Endothelial cell of umbilical vein (primary cell): Measurements from ENCODE around the gene FOXJ3. TPM values are rescaled to one million over a fixed set of nuclear protein-coding genes. Genes with fewer than 3 reads are reported as not detected.

Experiments
- BruUV-seq: library from RNA; stranded (reverse); fragments of 400-500 nt; replicated peaks from 2 replicates; lab custom pipeline; 2021; lab: Mats Ljungman, UMichigan
- CTCF ChIA-PET: fragments of 300-600, 350-600 bp; sonication (Branson Sonifier 250); formaldehyde crosslinking; loops from one replicate; lab custom pipeline; 2021; ENCODE audit warnings: antibody characterized with exemption, inconsistent platforms; lab: Charles Lee
- POLR2A ChIA-PET: fragments of 300-600, 350-600 bp; sonication (Branson Sonifier 250); formaldehyde crosslinking; loops from one replicate; lab custom pipeline; 2021; ENCODE audit warnings: antibody characterized with exemption, inconsistent platforms; lab: Charles Lee
- DNase-seq: peaks from one replicate; pipeline ENCODE4 v3.0.0-alpha.2; 2011; ENCODE audit warnings: low read depth, low spot score
- FAIRE-seq: peaks from 2 replicates; lab custom pipeline; 2011; peaks lifted over from hg19 to GRCh38; lab: Jason Lieb, UNC
- H2AFZ ChIP-seq: 2 replicates; pipeline ENCODE4 v1.6.0; 2012; ENCODE audit warnings: low read depth, low read length, control low read depth, inconsistent platforms
- H3K27ac ChIP-seq: 2 replicates; pipeline ENCODE4 v1.5.1; 2011; ENCODE audit warnings: low read depth, mild to moderate bottlenecking, control low read depth, low read length, moderate library complexity; ENCODE audit not compliant: insufficient read depth
- H3K27me3 ChIP-seq, 2 experiments: 2 replicates each; pipeline versions ENCODE4 v1.6.0 to v1.6.1; 2011; ENCODE audit warnings: low read length in 2 of 2, mixed read lengths in 1 of 2; ENCODE audit not compliant: control insufficient read depth in 2 of 2, insufficient read depth in 2 of 2
- H3K36me3 ChIP-seq, 2 experiments: 2 replicates in 1 of 2; 3 replicates in 1 of 2; pipeline ENCODE4 v1.5.1; 2011; ENCODE audit warnings: low read length in 2 of 2, mild to moderate bottlenecking in 1 of 2, moderate library complexity in 1 of 2; ENCODE audit not compliant: control insufficient read depth in 2 of 2, insufficient read depth in 2 of 2; ENCODE audit errors: extremely low read depth in 1 of 2
- H3K4me1 ChIP-seq: 3 replicates; pipeline ENCODE4 v1.5.1; 2011; ENCODE audit warnings: mild to moderate bottlenecking, low read length; ENCODE audit not compliant: control insufficient read depth, insufficient read depth; ENCODE audit errors: extremely low read depth
- H3K4me2 ChIP-seq: 2 replicates; pipeline ENCODE4 v1.6.1; 2011; ENCODE audit warnings: low read length, control low read depth, mixed read lengths; ENCODE audit not compliant: insufficient read depth
- H3K4me3 ChIP-seq, 3 experiments: fragments of 200-600 bp in 1 of 3; sonication (generic), shearing (Covaris generic) in 1 of 3; replicated peaks in 1 of 3; 2 replicates each; pipeline ENCODE4 v1.5.1; 2011 to 2016; ENCODE audit warnings: control low read depth in 3 of 3, low read length in 3 of 3, mild to moderate bottlenecking in 2 of 3, inconsistent platforms in 1 of 3, low read depth in 1 of 3, moderate library complexity in 1 of 3; ENCODE audit not compliant: insufficient read depth in 1 of 3
- H3K79me2 ChIP-seq: 2 replicates; pipeline ENCODE4 v1.6.0; 2012; ENCODE audit warnings: low read length, inconsistent platforms; ENCODE audit not compliant: control insufficient read depth, insufficient read depth
- H3K9ac ChIP-seq: replicated peaks from 2 replicates; pipeline ENCODE3; 2011; ENCODE audit warnings: low read length, control low read depth; ENCODE audit not compliant: insufficient read depth; ENCODE audit errors: extremely low read depth
- H3K9me1 ChIP-seq: replicated peaks from 3 replicates; pipeline ENCODE4 v1.6.0; 2011; ENCODE audit warnings: mild to moderate bottlenecking, low read length; ENCODE audit not compliant: control insufficient read depth, insufficient read depth; ENCODE audit errors: extremely low read depth
- H3K9me3 ChIP-seq: replicated peaks from 2 replicates; pipeline ENCODE4 v1.5.1; 2012; ENCODE audit warnings: low read length, inconsistent platforms; ENCODE audit not compliant: control insufficient read depth, insufficient read depth
- H4K20me1 ChIP-seq: replicated peaks from 2 replicates; pipeline ENCODE3; 2011; ENCODE audit warnings: mild to moderate bottlenecking, low read length; ENCODE audit not compliant: control insufficient read depth, insufficient read depth; ENCODE audit errors: extremely low read depth
- EZH2 ChIP-seq: IDR thresholded peaks from 2 replicates; pipeline ENCODE4 v1.6.1; 2012; ENCODE audit warnings: borderline replicate concordance, low read depth, mild to moderate bottlenecking, moderate library complexity, low read length, inconsistent platforms; ENCODE audit not compliant: severe bottlenecking
- FOS ChIP-seq: IDR thresholded peaks from 2 replicates; pipeline ENCODE4 v1.6.1; 2011; ENCODE audit warnings: mild to moderate bottlenecking, low read length, moderate library complexity, borderline replicate concordance; ENCODE audit not compliant: insufficient read depth
- JUN ChIP-seq: IDR thresholded peaks from 2 replicates; pipeline ENCODE4 v1.6.1; 2011; ENCODE audit warnings: borderline replicate concordance, low read depth; ENCODE audit not compliant: insufficient read length, insufficient read depth
- POLR2A ChIP-seq: IDR thresholded peaks from 2 replicates; pipeline ENCODE4 v1.6.1; 2012; ENCODE audit warnings: low read depth, mild to moderate bottlenecking, control low read depth, low read length
- POLR2AphosphoS5 ChIP-seq: IDR thresholded peaks from 2 replicates; pipeline ENCODE4 v1.6.1; 2012; ENCODE audit warnings: low read depth, mild to moderate bottlenecking, control low read depth, low read length, moderate library complexity; ENCODE audit not compliant: insufficient read depth
- dilution Hi-C: fragments of 300-500 bp; cut with MboI; formaldehyde crosslinking; loops from one replicate; pipeline ENCODE4 v1.15.0; 2019; ENCODE audit warnings: low sequenced_read_pairs; ENCODE audit not compliant: extremely low pct_ligation_motif_present
- intact Hi-C: fragments of 100-400 bp; cut with micrococcal nuclease; formaldehyde crosslinking; loops from one replicate; pipeline ENCODE4 v1.10.0; 2022
- polyA plus RNA-seq, 4 experiments: library from polyadenylated mRNA; depleted of rRNA in 3 of 4; stranded (reverse) in 3 of 4; unstranded in 1 of 4; fragments of >200 nt; gene quantifications; 2 replicates each; pipeline versions ENCODE4 v1.2.1 to v1.2.3, GENCODE V29; 2011 to 2012; ENCODE audit warnings: missing spikeins in 1 of 4
- total RNA-seq: library from RNA; stranded (reverse); gene quantifications from 2 replicates; pipeline ENCODE4 v1.2.3, GENCODE V29; 2021
- TF ChIP-seq, protein P1 (sequence below), 2 donors: IDR thresholded peaks; 1 replicate in 1 of 2; 2 replicates in 1 of 2; pipeline ENCODE4 v1.5.1; 2011; ENCODE audit warnings: low read length in 2 of 2, mild to moderate bottlenecking in 2 of 2, moderate library complexity in 2 of 2, control low read depth in 1 of 2, inconsistent platforms in 1 of 2, low read depth in 1 of 2; ENCODE audit not compliant: insufficient read depth in 1 of 2; ENCODE audit errors: extremely low read depth in 1 of 2
- TF ChIP-seq, protein P2 (sequence below): IDR thresholded peaks from 2 replicates; pipeline ENCODE4 v1.6.1; 2011; ENCODE audit not compliant: insufficient read depth, insufficient read length

The FOXJ3 gene
- total and polyA plus RNA-seq, 2 donors (not counting 3 experiments of a cell fraction or from before 2014, with no cell fraction given): 34.7 to 38.8 TPM

DNA sequence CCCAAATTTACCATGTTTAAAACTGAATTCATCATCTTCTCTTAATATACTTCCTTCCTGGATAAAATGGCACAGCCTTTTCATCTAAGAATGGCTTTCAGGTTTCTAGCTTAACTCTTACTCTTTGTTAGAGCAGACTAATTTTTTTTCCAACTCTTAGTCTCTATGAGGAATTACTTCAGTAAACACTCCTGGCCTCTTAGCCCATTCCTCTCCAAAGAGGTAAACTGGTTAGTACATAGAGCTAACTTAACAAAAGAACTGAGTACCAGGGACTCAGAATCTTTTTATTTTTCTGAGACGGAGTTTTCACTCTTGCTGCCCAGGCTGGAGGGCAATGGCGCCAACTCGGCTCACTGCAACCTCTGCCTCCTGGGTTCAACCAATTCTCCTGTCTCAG, 21.1 kb downstream of the FOXJ3 start:
- ChIA-PET CTCF (interaction anchor here (0.7 to 2.7 kb wide), 3 partner anchors 9 to 20 kb away, joined by 3 to 11 read pairs (median 4); no protein-coding TSS in a partner anchor), POLR2A (no interaction called here)
- no TSS peak for BruUV-seq
- Histone ChIP-seq H3K4me3 (no peak overlapping the region), H3K9ac (no peak overlapping the region), H3K27me3 (no peaks in the 10 kb centered on the region), H3K4me1 (peaks cover under 1% of the 10 kb centered on the region), H3K79me2 (peaks cover 89% of the 10 kb centered on the region), H3K36me3 (no peaks in the 10 kb centered on the region), H4K20me1 (peaks cover 17% of the 10 kb centered on the region), H3K9me1 (no peaks in the 10 kb centered on the region), H2AFZ (no peak overlapping the region), H3K27ac (no peak overlapping the region), H3K4me2 (no peak overlapping the region), H3K9me3 (no peaks in the 10 kb centered on the region)
- no peak for FAIRE-seq
- intact Hi-C loops (no loop called here), dilution Hi-C loops (no loop called here)
- DNase-seq: no peak
- TF ChIP-seq, protein P1, sequence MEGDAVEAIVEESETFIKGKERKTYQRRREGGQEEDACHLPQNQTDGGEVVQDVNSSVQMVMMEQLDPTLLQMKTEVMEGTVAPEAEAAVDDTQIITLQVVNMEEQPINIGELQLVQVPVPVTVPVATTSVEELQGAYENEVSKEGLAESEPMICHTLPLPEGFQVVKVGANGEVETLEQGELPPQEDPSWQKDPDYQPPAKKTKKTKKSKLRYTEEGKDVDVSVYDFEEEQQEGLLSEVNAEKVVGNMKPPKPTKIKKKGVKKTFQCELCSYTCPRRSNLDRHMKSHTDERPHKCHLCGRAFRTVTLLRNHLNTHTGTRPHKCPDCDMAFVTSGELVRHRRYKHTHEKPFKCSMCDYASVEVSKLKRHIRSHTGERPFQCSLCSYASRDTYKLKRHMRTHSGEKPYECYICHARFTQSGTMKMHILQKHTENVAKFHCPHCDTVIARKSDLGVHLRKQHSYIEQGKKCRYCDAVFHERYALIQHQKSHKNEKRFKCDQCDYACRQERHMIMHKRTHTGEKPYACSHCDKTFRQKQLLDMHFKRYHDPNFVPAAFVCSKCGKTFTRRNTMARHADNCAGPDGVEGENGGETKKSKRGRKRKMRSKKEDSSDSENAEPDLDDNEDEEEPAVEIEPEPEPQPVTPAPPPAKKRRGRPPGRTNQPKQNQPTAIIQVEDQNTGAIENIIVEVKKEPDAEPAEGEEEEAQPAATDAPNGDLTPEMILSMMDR (IDR thresholded peaks at IDR 0.05; ENCODE audit: extremely low read depth in 1 of 2, insufficient read depth in 1 of 2, low read depth in 1 of 2, low read length in 2 of 2): no peak
- TF ChIP-seq JUN (no peak), POLR2AphosphoS5 (no peak), EZH2 (no peak), POLR2A (no peak), FOS (no peak)
- TF ChIP-seq, protein P2, sequence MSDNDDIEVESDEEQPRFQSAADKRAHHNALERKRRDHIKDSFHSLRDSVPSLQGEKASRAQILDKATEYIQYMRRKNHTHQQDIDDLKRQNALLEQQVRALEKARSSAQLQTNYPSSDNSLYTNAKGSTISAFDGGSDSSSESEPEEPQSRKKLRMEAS: no peak
